LNCAP (cell line): ENCODE data around the gene EHMT1.

Experiments
- CTCF ChIP-seq: fragments of 450-650 bp; IDR thresholded peaks from 2 replicates; pipeline ENCODE4 v1.5.1; 2017; ENCODE audit warnings: mild to moderate bottlenecking

The EHMT1 gene

GRCh38 chr9:137860361-137860760 lies 241.6 kb downstream of the EHMT1 start:
- TF ChIP-seq CTCF = no peak

- TF ChIP-seq CTCF = no peak
Measured at GRCh38 chr9:137865581-137866145, 246.9 kb downstream of the EHMT1 start.

- no peak for TF ChIP-seq CTCF
Measured at GRCh38 chr9:137866226-137867141, 247.7 kb downstream of the EHMT1 start.

GRCh38 chr9:137870432-137870831 lies 251.6 kb downstream of the EHMT1 start:
- TF ChIP-seq CTCF = no peak

GRCh38 chr9:137872296-137872695 lies 253.5 kb downstream of the EHMT1 start:
- no peak for TF ChIP-seq CTCF

GRCh38 chr9:137873408-137873807 lies 254.6 kb downstream of the EHMT1 start:
- no peak for TF ChIP-seq CTCF

GRCh38 chr9:137873858-137874362 lies 255.1 kb downstream of the EHMT1 start:
- no peak for TF ChIP-seq CTCF
